ENCODE measurements around the gene ALKBH5.

ALKBH5 gene

GRCh38 chr17:18247613-18248001 lies 64.0 kb downstream of the ALKBH5 start:
- DNase-seq: peak; percentile 55

DNA sequence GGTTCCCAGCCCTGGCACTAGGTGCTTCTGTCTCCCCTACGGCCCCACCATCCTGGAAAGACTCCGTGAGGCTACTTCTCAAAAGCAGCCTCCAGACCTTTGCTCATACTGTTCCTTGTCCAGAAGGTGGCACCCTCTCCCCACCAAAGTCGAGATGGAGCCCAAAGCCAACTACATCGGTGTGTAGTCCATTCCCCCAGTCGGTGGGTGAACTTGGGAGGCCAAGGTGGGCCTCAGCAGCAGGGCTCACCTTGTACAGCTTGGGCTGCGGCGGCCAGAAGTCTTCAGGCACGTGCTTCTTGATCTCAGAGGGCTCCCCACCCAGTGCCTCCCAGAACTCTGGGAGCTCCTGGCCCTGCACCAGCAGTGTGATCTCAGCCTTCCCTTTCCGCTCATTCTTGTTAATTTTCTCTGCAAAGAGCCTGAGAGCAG lies 64.7 kb downstream of the ALKBH5 start:
- peak; percentile 98 for DNase-seq

- DNase-seq: no peak
These were observed 65.2 kb downstream of the ALKBH5 start for GRCh38 chr17:18248811-18249210.

DNA sequence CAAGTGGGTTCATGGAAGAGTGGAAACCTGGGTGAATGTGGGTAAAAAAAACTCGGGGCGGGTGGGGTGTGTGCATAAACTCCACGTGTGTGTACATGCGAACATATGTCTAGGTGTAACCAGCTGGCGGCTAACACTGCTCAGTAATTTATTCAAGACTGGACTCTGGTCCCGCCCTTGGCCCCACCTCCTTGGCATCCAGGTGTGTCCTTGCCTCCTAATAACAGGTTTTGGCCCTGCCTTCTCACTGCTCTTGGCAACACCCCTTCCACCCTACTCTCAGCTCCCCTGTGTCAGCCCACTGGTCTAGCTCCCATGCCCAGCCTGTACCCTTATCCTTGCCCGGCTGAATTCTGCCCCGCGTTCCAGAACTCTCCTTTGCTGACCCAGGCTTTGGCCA lies 66.6 kb downstream of the ALKBH5 start:
- peak; percentile 48 for DNase-seq

DNA sequence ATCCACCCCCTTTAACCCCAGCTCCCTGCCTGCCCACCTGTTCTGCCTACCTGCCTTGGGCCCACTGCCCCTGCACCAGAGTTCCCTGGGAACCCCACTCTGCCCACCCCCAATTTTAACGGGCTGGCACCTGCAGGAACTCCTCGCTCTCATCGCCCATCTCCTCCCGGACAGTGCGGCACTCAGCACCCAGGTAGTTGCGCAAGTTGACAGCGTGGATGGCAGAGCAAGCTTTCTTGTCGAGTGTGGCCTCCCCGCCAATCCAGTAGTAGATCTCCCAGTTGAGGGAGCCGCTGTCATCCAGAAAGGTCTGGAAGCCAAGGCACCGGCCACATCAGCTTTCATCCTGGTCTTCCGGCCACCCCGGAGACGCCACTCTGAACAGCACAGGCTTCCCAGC lies 67.1 kb downstream of the ALKBH5 start:
- no peak for DNase-seq

DNA sequence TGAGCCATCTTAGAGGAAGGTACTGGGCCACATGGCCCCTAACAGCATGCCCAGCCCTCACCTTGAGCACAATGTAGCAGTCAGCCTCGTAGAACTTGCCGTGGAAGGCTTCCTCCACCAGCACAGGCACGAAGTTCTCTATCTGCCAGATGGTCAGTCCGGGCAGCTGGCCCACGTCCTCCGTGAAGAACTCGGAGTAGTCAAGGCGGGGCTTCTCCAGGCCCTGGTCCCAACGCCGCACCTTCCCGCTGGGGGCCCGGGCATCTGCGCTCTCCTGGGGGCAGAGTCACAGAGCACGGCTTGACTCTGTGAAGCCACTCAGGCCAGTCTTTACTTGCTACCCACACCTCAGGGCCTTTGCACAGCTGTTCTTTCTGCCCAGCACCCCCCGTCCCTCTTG lies 67.6 kb downstream of the ALKBH5 start:
- DNase-seq: no peak

- no peak for DNase-seq
These were observed 68.5 kb downstream of the ALKBH5 start for GRCh38 chr17:18252160-18252559.

- no peak for DNase-seq
These were observed 69.7 kb downstream of the ALKBH5 start for GRCh38 chr17:18253187-18253884.

- DNase-seq: no peak
These were observed 70.6 kb downstream of the ALKBH5 start for GRCh38 chr17:18253947-18254821.

GRCh38 chr17:18254888-18255649 lies 71.4 kb downstream of the ALKBH5 start:
- DNase-seq: no peak

DNA sequence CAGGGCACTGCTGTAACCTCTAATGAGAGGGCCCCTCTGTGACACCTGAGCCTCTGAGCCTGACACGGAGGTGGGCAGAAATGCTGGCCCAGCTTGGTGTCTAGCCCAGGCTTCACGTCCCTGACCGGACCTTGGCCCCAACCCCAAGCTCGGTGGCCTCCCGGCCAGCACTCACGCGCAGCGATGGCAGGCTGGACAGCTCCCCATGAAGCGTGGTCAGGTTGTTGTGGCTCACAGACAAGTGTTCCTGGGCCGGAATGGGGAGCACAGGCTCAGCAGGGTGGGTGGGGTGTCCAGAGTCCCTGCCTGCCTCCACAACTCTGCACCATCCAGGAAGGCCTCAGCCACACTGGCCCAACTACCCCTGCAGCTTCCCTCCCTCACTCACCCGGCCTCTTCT lies 72.7 kb downstream of the ALKBH5 start:
- DNase-seq: no peak

DNA sequence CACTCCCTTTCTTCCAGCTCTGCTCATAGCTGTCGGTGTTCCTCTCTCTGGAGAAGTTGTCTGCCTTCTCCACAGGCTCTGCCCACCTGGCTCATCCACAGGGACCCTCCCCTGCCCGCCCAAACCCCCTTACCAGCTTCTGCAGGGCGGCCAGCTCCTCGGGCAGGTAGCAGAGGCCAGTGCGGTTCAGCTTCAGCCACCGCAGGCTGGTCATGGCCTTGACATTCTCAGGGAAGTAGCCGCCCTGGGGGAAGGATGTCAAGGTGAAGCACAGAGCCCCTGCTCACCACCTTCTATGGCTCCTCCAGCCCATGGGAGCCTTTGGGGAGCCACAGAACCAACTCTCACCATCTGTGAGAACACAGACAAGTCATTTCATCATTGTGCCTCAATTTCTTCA lies 73.1 kb downstream of the ALKBH5 start:
- no peak for DNase-seq

- peak; percentile 65 for DNase-seq
These were observed 73.8 kb downstream of the ALKBH5 start for GRCh38 chr17:18257268-18257981.

GRCh38 chr17:18257982-18258355 lies 74.3 kb downstream of the ALKBH5 start:
- DNase-seq: peak; percentile 72

DNA sequence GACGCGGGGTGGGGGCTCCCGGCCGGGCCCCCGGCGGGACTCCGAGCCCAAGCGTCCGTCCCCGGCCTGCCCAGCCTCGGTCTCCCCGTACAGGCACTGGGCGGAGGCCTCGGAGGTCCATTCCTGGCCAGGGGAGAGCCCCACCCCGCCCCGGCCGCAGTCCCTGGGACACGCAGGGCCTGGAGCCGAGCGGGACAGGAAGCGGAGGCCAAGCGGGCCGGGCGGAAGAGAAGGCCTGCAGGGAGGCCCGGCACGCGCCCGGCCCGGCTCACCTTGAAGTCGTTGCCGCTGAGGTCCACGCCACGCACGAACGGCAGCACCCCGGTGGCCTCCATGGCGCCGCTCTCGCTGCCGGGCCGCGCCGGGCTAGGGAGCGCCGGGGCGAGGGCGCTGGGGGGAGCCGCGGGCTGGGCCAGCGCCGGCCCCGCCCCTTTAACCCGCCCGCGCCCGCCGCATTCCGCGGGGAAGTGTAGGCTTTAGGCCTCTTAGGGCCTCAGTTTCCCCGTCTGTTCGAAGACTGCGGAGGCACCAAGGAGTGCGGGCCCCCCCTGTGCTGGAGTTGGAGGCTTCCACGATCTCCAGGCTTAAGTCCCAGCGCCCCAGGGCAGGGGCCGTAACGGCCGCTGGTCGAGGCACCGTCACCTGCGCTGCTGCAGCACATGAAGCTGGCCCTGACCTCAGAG lies 74.9 kb downstream of the ALKBH5 start, which contains the start of gene FLII:
Gene FLII (minus strand): TSS at position 383 of the 683 bp plus-strand sequence. CDS start 48 bp downstream, at position 335.
- peak; percentile 68 for DNase-seq
